Aorta (tissue), 5 donors: ENCODE data around the gene OR10Z1. TPM values are rescaled to one million over a fixed set of nuclear protein-coding genes. Genes with fewer than 3 reads are reported as not detected.

Source experiments
- ATAC-seq: fragments of 200-7000 bp; cut with Tn5 transposase; one replicate; pipeline ENCODE4 v1.9.1; 2022; ENCODE audit warnings: moderate library complexity; ENCODE audit not compliant: low FRiP score
- DNase-seq, 2 donors: peaks; one replicate each; pipeline ENCODE4 v3.0.0-alpha.2; 2020
- H3K27ac ChIP-seq, 2 donors: one replicate each; pipeline ENCODE4 v1.5.1; 2013; ENCODE audit warnings: low read length in 2 of 2, mild to moderate bottlenecking in 2 of 2, moderate library complexity in 2 of 2, control low read depth in 1 of 2, inconsistent platforms in 1 of 2, low read depth in 1 of 2
- H3K27me3 ChIP-seq, 2 donors: one replicate each; pipeline ENCODE4 v1.6.1; 2013; ENCODE audit warnings: control low read depth in 1 of 2, low read length in 1 of 2, mild to moderate bottlenecking in 1 of 2, moderate library complexity in 1 of 2; ENCODE audit not compliant: insufficient read depth in 2 of 2, control insufficient read depth in 1 of 2
- H3K36me3 ChIP-seq, 2 donors: one replicate each; pipeline ENCODE4 v1.6.1; 2013; ENCODE audit warnings: control low read depth in 1 of 2, low read length in 1 of 2, mild to moderate bottlenecking in 1 of 2; ENCODE audit not compliant: insufficient read depth in 2 of 2, control insufficient read depth in 1 of 2
- H3K4me1 ChIP-seq, 2 donors: one replicate each; pipeline ENCODE4 v1.6.1; 2013; ENCODE audit warnings: low read length in 2 of 2, control low read depth in 1 of 2, mild to moderate bottlenecking in 1 of 2, moderate library complexity in 1 of 2; ENCODE audit not compliant: insufficient read depth in 2 of 2, control insufficient read depth in 1 of 2
- H3K4me3 ChIP-seq, 2 donors: one replicate each; pipeline ENCODE4 v1.5.1; 2013; ENCODE audit warnings: low read length in 2 of 2, control low read depth in 1 of 2, mild to moderate bottlenecking in 1 of 2
- H3K9me3 ChIP-seq: one replicate; pipeline ENCODE4 v1.6.1; 2013; ENCODE audit warnings: mild to moderate bottlenecking, low read length; ENCODE audit not compliant: control insufficient read depth
- WGBS, 2 donors: extraction: QIAGEN DNeasy Blood & Tissue Kit; methylation state at CpG; one replicate each; pipeline ENCODE4 v1.1.7; 2013; 5-methylcytosine and 5-hydroxymethylcytosine counted together
- intact Hi-C, 2 donors: fragments of 100-400 bp; cut with DNase I; formaldehyde crosslinking; loops; one replicate each; pipeline versions ENCODE4 v1.14.2 to v1.15.0; 2022
- polyA plus RNA-seq, 2 donors: library from polyadenylated mRNA; stranded (reverse); fragments of 200-250 nt; gene quantifications; one replicate each; pipeline ENCODE4 v1.2.3, GENCODE V29; 2013
- total RNA-seq, 2 donors: library from RNA; stranded (reverse); fragmentation: NEBNext Ultra II Directional; extraction: Animal tissue kit (Norgen Biotek cat#: 25700); gene quantifications; one replicate each; pipeline ENCODE4 v1.2.1, GENCODE V29; 2021
- donor health status: healthy with polysubstance abuse.
- donor health status: Bipolar disorder and iron deficiency.
- donor health status: DM: no; HTN: no; CAD: no.
- donor health status: DM: no; HTN: no; CAD: no.
- donor health status: DM: yes; HTN: yes; CAD: no.

Gene OR10Z1
- total and polyA plus RNA-seq, 4 donors, result not detected

DNA sequence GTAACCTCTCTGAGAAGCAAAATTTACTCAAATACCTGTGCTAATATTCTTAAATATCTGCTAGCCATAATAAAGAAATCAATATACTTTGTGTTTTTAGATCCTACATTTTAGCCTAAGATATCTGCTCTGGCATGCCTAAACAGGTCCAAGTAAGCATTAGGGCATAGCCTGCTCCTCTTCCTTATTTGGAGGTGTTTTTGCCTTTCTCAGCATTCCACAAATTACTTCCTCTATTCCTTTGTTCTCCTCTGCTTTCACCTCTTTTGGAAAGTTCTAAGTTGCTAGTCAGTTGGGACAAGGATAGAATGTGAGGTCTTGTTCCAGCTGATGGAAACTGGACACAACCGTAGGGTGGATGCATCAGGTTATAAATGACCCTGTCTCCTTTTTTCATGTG, 18.1 kb upstream of the OR10Z1 start:
- Histone ChIP-seq H3K4me1 (no peaks in the 10 kb centered on the region), H3K4me3 (no peak overlapping the region), H3K36me3 (no peaks in the 10 kb centered on the region), H3K27ac (no peak overlapping the region), H3K27me3 (no peaks in the 10 kb centered on the region), H3K9me3 (peaks cover 3% of the 10 kb centered on the region)
- intact Hi-C loops, result no loop called here
- ATAC-seq (no peak), DNase-seq (no peak)
- WGBS, 2 donors, result 72 to 77% methylated on average over 1 of the region's 1 CpG

DNA sequence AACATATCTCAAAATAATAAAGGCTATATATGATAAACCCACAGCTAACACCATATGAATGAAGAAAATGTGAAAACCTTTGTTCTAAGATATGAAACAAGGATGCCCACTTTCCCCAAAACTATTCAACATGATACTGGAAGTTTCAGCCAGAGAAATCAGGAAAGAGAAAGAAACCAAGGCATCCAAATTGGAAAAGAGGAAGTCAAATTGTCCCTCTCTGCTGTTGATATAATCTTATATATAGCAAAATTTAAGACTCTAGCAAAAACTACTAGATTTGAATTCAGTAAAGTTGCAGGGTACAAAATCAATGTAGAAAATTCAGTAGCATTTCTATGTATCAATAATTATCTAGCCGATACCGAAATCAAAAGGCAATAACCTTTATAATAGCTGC, 4.3 kb upstream of the OR10Z1 start:
- ATAC-seq, result no peak
- Histone ChIP-seq H3K27ac (no peak overlapping the region), H3K36me3 (no peaks in the 10 kb centered on the region), H3K9me3 (peaks cover 8% of the 10 kb centered on the region), H3K4me3 (no peak overlapping the region), H3K4me1 (no peaks in the 10 kb centered on the region), H3K27me3 (no peaks in the 10 kb centered on the region)
- intact Hi-C loops, result no loop called here
- no peak for DNase-seq
- WGBS, 2 donors, result 47 to 95% methylated on average over 2 of the region's 2 CpGs

DNA sequence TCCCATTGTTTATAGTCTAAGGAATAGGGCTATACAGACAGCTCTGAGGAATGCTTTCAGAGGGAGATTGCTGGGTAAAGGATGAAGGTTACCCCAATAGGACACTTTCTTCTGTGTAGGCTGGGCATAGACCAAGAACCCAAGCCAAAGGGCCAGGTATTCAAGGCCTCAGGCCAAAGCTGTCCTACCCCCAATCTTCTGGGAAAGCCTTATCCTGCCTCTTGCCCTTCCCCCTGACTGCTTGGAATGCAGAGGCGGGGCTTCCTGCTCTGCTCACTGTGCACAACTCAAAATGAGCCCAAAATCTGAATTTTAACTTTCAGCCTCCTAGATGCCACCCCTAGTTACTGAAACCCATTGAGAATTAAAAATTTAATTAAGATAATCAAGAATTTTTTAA, 2.2 kb downstream of the OR10Z1 start:
- Histone ChIP-seq H3K4me3 (no peak overlapping the region), H3K27me3 (no peaks in the 10 kb centered on the region), H3K4me1 (no peaks in the 10 kb centered on the region), H3K27ac (no peak overlapping the region), H3K36me3 (no peaks in the 10 kb centered on the region), H3K9me3 (no peaks in the 10 kb centered on the region)
- WGBS, 2 donors, result 74 to 78% methylated on average over 1 of the region's 1 CpG
- ATAC-seq (no peak), DNase-seq (no peak)
- intact Hi-C loops, result no loop called here

DNA sequence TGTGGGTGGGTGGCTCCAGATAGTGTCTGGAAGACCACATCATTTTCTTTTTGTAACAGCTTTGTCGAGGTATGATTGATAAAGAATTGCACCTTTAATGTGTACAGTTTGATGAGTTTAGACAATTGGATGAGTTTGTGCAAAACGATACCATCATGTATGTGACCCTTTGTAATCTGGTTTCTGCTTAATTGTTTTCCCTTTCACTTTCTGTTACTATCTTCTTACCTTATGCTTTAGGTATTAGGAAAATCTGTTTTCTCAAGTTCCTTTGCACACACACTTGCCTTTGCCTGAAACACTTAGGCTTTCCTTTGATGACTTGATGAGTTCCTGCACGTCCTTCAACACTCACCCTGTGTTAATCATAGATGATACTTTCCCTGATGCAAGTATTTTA, 6.8 kb downstream of the OR10Z1 start:
- H3K27me3 ChIP-seq, result no peaks in the 10 kb centered on the region
- no peaks in the 10 kb centered on the region for H3K9me3 ChIP-seq
- no peaks in the 10 kb centered on the region for H3K36me3 ChIP-seq
- intact Hi-C loops, result no loop called here
- H3K4me3 ChIP-seq, result no peak overlapping the region
- ATAC-seq (no peak), DNase-seq (no peak)
- no peak overlapping the region for H3K27ac ChIP-seq
- H3K4me1 ChIP-seq, result no peaks in the 10 kb centered on the region
- WGBS, 2 donors, result 63 to 73% methylated on average over 3 of the region's 3 CpGs

DNA sequence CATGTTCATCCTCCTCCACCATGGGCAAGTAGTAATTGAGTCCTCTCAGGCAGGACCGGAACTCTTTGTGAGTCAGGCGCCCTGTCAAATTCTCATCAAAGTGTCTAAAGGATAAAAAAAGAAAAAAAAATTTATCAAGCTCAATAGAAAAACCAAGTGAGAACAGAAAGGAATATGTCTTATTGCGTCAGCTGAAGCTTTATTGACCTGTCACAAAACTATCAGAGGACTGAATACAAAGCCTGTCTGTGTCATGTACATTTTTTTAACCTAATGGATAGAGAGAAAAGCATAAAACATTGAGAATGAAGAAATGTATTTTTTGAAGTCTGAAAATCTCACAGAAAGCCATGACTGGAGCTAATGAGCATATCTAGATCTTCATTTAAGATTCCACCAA, 8.7 kb downstream of the OR10Z1 start:
- no peaks in the 10 kb centered on the region for H3K4me1 ChIP-seq
- no peaks in the 10 kb centered on the region for H3K36me3 ChIP-seq
- intact Hi-C loops, result no loop called here
- H3K27me3 ChIP-seq, result no peaks in the 10 kb centered on the region
- DNase-seq (no peak), ATAC-seq (no peak)
- H3K27ac ChIP-seq, result no peak overlapping the region
- no peak overlapping the region for H3K4me3 ChIP-seq
- 85 to 89% methylated on average over 3 of the region's 3 CpGs for WGBS, 2 donors
- H3K9me3 ChIP-seq, result no peaks in the 10 kb centered on the region

DNA sequence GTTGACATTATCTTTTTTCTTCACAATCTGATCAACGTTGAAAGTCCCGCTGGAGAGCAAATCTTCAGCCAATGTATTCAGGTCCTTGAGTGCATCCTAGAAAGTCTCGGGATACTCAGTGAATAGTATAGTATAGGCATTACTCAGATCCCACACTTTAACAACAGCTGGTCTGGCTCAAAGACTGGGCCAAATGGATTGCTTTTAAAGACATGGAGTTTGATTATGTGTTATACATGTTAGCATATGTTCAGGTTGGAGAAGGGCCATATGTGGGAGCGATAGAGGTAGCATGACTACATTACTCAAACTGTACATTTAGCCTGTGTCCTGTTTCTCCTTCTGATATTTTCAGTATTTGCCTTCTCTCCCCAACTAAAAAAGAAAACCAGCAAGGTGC, 33.1 kb downstream of the OR10Z1 start:
- Histone ChIP-seq H3K4me1 (no peaks in the 10 kb centered on the region), H3K4me3 (no peak overlapping the region), H3K9me3 (peaks cover 1% of the 10 kb centered on the region), H3K27me3 (no peaks in the 10 kb centered on the region), H3K36me3 (no peaks in the 10 kb centered on the region), H3K27ac (no peak overlapping the region)
- DNase-seq (no peak), ATAC-seq (no peak)
- intact Hi-C loops, result no loop called here
- 80 to 90% methylated on average over 4 of the region's 4 CpGs for WGBS, 2 donors

DNA sequence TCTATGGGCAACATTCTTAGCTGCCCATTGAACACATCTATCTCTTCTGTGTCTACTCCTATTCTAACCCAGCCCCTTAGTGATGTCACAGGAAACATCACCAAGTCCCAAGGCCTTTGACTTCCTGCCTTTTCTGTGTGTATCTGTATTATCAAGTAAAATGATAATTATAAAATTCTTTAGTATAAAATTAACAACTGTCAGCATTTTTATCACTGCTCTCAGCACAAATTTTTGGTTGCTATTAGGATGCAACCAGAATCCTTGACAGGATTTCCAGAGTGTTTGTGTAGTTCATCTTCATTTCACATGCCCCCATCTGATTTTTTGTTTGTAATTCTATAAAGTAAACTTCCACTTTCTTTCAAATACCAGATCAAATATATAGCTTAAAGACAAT, 33.8 kb downstream of the OR10Z1 start:
- H3K4me3 ChIP-seq, result no peak overlapping the region
- intact Hi-C loops, result no loop called here
- H3K27ac ChIP-seq, result no peak overlapping the region
- H3K9me3 ChIP-seq, result peaks cover 1% of the 10 kb centered on the region
- H3K36me3 ChIP-seq, result no peaks in the 10 kb centered on the region
- DNase-seq (no peak), ATAC-seq (no peak)
- no peaks in the 10 kb centered on the region for H3K27me3 ChIP-seq
- H3K4me1 ChIP-seq, result no peaks in the 10 kb centered on the region

DNA sequence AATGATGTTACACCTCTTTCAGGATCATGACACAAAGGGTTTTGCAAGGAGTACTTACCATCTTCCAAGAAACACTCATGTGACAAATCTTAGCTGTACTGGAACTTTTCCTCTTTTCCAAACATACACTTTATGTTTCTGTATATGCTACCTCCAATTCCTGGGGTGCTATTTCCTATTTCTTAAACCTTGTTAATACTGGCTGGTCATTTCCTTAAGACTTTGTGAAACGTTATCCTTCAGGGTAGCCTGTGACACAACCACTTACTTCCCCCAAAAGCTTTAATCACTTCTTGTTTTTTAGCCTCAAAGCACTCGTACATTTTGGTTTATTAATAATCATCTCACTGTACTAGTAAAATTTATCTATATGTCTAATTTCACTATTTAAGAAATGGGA, 39.4 kb downstream of the OR10Z1 start:
- no peak overlapping the region for H3K27ac ChIP-seq
- DNase-seq (no peak), ATAC-seq (no peak)
- WGBS, 2 donors, result 56 to 60% methylated on average over 2 of the region's 2 CpGs
- intact Hi-C loops, result no loop called here
- H3K36me3 ChIP-seq, result no peaks in the 10 kb centered on the region
- H3K9me3 ChIP-seq, result no peaks in the 10 kb centered on the region
- H3K4me1 ChIP-seq, result no peaks in the 10 kb centered on the region
- H3K27me3 ChIP-seq, result no peaks in the 10 kb centered on the region
- H3K4me3 ChIP-seq, result no peak overlapping the region

DNA sequence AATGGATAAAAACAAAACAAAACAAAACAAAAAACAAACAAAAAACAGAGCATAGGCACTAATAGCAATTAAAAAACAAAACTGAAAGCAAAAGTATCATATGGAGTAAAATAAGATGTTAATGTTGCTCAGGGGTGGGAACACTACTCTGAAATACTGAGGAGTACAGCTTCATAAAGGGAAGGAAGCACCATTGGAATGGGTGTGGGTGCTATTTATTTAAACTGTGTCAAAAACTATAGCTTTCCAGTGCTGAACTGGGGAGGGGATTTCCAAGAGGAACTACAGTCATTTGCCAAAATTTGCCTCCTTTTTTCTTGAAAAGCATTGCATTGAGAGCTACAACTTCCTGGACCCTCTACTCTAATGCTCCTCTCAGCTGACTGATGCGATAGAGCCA, 41.4 kb downstream of the OR10Z1 start:
- Histone ChIP-seq H3K4me3 (no peak overlapping the region), H3K27me3 (no peaks in the 10 kb centered on the region), H3K4me1 (no peaks in the 10 kb centered on the region), H3K27ac (no peak overlapping the region), H3K9me3 (no peaks in the 10 kb centered on the region), H3K36me3 (no peaks in the 10 kb centered on the region)
- DNase-seq (no peak), ATAC-seq (no peak)
- 59 to 70% methylated on average over 1 of the region's 1 CpG for WGBS, 2 donors
- intact Hi-C loops, result no loop called here

DNA sequence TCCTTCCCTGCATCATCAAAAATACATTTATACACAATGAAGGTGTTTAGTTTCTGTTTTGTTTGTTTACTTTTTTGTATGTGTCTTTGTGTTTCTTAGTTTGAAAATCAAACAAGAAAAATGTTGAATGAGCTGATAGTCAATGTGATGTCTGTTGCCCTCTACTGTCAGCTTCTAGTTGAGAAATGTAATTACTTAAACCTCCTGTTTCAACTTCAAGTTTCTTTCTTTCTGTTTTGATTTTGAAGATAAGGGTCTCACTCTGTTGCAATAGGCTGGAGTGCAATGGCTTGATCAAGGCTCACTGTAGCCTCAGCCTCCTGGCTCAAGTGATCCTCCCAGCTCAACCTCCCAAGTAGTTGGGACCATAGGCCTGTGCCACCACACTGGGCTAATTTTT, 44.0 kb downstream of the OR10Z1 start:
- Histone ChIP-seq H3K27me3 (no peaks in the 10 kb centered on the region), H3K4me1 (no peaks in the 10 kb centered on the region), H3K9me3 (no peaks in the 10 kb centered on the region), H3K4me3 (no peak overlapping the region), H3K36me3 (no peaks in the 10 kb centered on the region), H3K27ac (no peak overlapping the region)
- intact Hi-C loops, result no loop called here
- no peak for ATAC-seq
- no peak for DNase-seq
